ENCODE measurements around the gene LCN9.

DNA sequence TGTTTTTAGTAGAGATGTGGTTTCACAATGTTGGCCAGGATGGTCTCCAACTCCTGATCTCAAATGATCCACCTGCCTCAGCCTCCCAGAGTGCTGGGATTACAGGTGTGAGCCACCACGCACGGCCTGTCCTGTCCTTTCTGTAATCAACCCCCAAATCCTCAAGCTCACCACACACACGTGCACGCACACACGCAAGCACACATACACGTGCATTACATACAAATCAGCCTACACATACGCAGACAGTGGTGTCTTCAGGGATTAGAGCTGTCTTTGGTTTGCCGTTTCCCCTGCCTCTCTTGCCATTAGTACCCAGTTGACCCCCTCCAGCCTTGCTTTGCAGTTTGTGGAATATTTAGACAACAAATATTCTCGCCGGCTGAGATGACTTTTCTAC lies 30.3 kb upstream of the LCN9 start:
- TF ChIP-seq CTCF (conservative IDR thresholded peaks at IDR 0.05; ENCODE audit: low read depth, low read length): no peak
- TF ChIP-seq EZH2 (IDR thresholded peaks at IDR 0.05; ENCODE audit: low read length, unreplicated experiment): no peak
- TF ChIP-seq EZH2phosphoT487 (IDR thresholded peaks at IDR 0.05; ENCODE audit: borderline replicate concordance, low read length): no peak
